ENCODE data around the gene CHRM2.
A peak's percentile ranks its signal among the peaks of the same experiment; 100 is the strongest.

- TF ChIP-seq POLR2A (IDR thresholded peaks at IDR 0.05): no peak
- TF ChIP-seq, protein P1, sequence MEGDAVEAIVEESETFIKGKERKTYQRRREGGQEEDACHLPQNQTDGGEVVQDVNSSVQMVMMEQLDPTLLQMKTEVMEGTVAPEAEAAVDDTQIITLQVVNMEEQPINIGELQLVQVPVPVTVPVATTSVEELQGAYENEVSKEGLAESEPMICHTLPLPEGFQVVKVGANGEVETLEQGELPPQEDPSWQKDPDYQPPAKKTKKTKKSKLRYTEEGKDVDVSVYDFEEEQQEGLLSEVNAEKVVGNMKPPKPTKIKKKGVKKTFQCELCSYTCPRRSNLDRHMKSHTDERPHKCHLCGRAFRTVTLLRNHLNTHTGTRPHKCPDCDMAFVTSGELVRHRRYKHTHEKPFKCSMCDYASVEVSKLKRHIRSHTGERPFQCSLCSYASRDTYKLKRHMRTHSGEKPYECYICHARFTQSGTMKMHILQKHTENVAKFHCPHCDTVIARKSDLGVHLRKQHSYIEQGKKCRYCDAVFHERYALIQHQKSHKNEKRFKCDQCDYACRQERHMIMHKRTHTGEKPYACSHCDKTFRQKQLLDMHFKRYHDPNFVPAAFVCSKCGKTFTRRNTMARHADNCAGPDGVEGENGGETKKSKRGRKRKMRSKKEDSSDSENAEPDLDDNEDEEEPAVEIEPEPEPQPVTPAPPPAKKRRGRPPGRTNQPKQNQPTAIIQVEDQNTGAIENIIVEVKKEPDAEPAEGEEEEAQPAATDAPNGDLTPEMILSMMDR (IDR thresholded peaks at IDR 0.05): peak in 3 of 6 experiments; percentile 30 to 49 (median 42)
Observed at GRCh38 chr7:136874393-136875032, 6.1 kb downstream of the CHRM2 start.

Measured in thyroid gland (tissue), 4 donors.